Liver (tissue), 9 donors: Measurements from ENCODE around the gene CAB39. TPM values are rescaled to one million over a fixed set of nuclear protein-coding genes. Genes with fewer than 3 reads are reported as not detected.

Experiments
- DNase-seq: peaks from one replicate; pipeline ENCODE4 v3.0.0-alpha.2; 2017; ENCODE audit warnings: low spot score
- H3K27ac ChIP-seq, 2 donors: one replicate each; pipeline ENCODE4 v1.7.0; 2013; ENCODE audit warnings: inconsistent platforms in 2 of 2, low read length in 2 of 2, control low read depth in 1 of 2, low read depth in 1 of 2, mild to moderate bottlenecking in 1 of 2
- H3K27me3 ChIP-seq, 4 donors: one replicate each; pipeline versions ENCODE4 v1.6.1 to v1.7.0; 2013; ENCODE audit warnings: low read length in 3 of 4, inconsistent platforms in 1 of 4, mild to moderate bottlenecking in 1 of 4, moderate library complexity in 1 of 4; ENCODE audit not compliant: control insufficient read depth in 4 of 4, insufficient read depth in 4 of 4
- H3K36me3 ChIP-seq, 4 donors: one replicate each; pipeline versions ENCODE4 v1.6.1 to v1.7.0; 2013; ENCODE audit warnings: low read length in 3 of 4, mild to moderate bottlenecking in 3 of 4, low read depth in 1 of 4, moderate library complexity in 1 of 4; ENCODE audit not compliant: control insufficient read depth in 4 of 4, insufficient read depth in 3 of 4
- H3K4me1 ChIP-seq, 4 donors: one replicate each; pipeline versions ENCODE4 v1.6.1 to v1.7.0; 2013; ENCODE audit warnings: low read length in 3 of 4, mild to moderate bottlenecking in 3 of 4, moderate library complexity in 1 of 4; ENCODE audit not compliant: control insufficient read depth in 4 of 4, insufficient read depth in 4 of 4
- H3K4me3 ChIP-seq, 3 donors: one replicate each; pipeline versions ENCODE4 v1.6.1 to v1.7.0; 2013; ENCODE audit warnings: low read length in 3 of 3, control low read depth in 1 of 3, low read depth in 1 of 3, mild to moderate bottlenecking in 1 of 3
- H3K9ac ChIP-seq, 2 donors: one replicate each; pipeline ENCODE4 v1.7.0; 2013; ENCODE audit warnings: low read length in 2 of 2, mild to moderate bottlenecking in 2 of 2, moderate library complexity in 2 of 2, control low read depth in 1 of 2, low read depth in 1 of 2
- H3K9me3 ChIP-seq, 4 donors: one replicate each; pipeline versions ENCODE4 v1.6.1 to v1.7.0; 2013; ENCODE audit warnings: low read length in 3 of 4; ENCODE audit not compliant: control insufficient read depth in 4 of 4
- EGR1 ChIP-seq, 2 donors: IDR thresholded peaks; 2 replicates each; pipeline ENCODE4 v1.6.1; 2016 to 2018; ENCODE audit warnings: antibody characterized with exemption in 2 of 2, low read depth in 2 of 2
- FOXA2 ChIP-seq: IDR thresholded peaks from 2 replicates; pipeline ENCODE4 v1.6.1; 2016; ENCODE audit warnings: antibody characterized with exemption
- GABPA ChIP-seq, 2 donors: IDR thresholded peaks in 1 of 2; conservative IDR thresholded peaks in 1 of 2; 2 replicates each; pipeline ENCODE4 v1.6.1; 2016; ENCODE audit warnings: antibody characterized with exemption in 2 of 2, mild to moderate bottlenecking in 1 of 2, moderate library complexity in 1 of 2
- HNF4G ChIP-seq: IDR thresholded peaks from 2 replicates; pipeline ENCODE4 v1.6.1; 2016; ENCODE audit warnings: antibody characterized with exemption
- JUND ChIP-seq, 2 donors: IDR thresholded peaks; 2 replicates each; pipeline ENCODE4 v1.6.1; 2016; ENCODE audit warnings: antibody characterized with exemption in 2 of 2
- RAD21 ChIP-seq, 2 donors: IDR thresholded peaks; 2 replicates each; pipeline ENCODE4 v1.6.1; 2016; ENCODE audit warnings: antibody characterized with exemption in 2 of 2, mild to moderate bottlenecking in 2 of 2
- TAF1 ChIP-seq: conservative IDR thresholded peaks from 2 replicates; pipeline ENCODE4 v1.6.1; 2016; ENCODE audit warnings: antibody characterized with exemption, mild to moderate bottlenecking
- WGBS: extraction: QIAGEN DNeasy Blood & Tissue Kit; methylation state at CpG from one replicate; pipeline ENCODE4 v1.1.7; 2013; 5-methylcytosine and 5-hydroxymethylcytosine counted together
- polyA plus RNA-seq, 2 donors: library from polyadenylated mRNA; stranded (reverse) in 1 of 2; unstranded in 1 of 2; fragments of 200-250 nt in 1 of 2; fragments of >200 nt in 1 of 2; fragmentation: Nextera tagmentation in 1 of 2; extraction: Ambion mirVana in 1 of 2; gene quantifications; one replicate each; pipeline versions ENCODE4 v1.2.1 to v1.2.3, GENCODE V29; 2013 to 2015
- total RNA-seq, 2 donors: library from RNA; depleted of rRNA; stranded (reverse); fragments of >200 nt; gene quantifications; one replicate each; pipeline ENCODE4 v1.2.3, GENCODE V29; 2014
- TF ChIP-seq, protein P1 (sequence below): IDR thresholded peaks from 2 replicates; pipeline ENCODE4 v1.6.1; 2016; ENCODE audit warnings: antibody characterized with exemption, mild to moderate bottlenecking
- TF ChIP-seq, protein P2 (sequence below): IDR thresholded peaks from 2 replicates; pipeline ENCODE4 v1.6.1; 2016; ENCODE audit warnings: antibody characterized with exemption
- TF ChIP-seq, protein P3 (sequence below): fragments of 150-350 bp; IDR thresholded peaks from 2 replicates; pipeline ENCODE4 v1.5.1; 2017; ENCODE audit warnings: improper control_type of control experiment, low read depth, low read length; ENCODE audit not compliant: missing input control
- TF ChIP-seq, protein P4 (sequence below): IDR thresholded peaks from 2 replicates; pipeline ENCODE4 v1.6.1; 2016; ENCODE audit warnings: antibody characterized with exemption
- donor health status: healthy.
- donor health status: healthy.
- donor health status: healthy.
- donor health status: healthy.
- donor health status: healthy.

Gene CAB39
- total and polyA plus RNA-seq, 4 donors = 9.2 to 39.8 (median 26.5) TPM

DNA sequence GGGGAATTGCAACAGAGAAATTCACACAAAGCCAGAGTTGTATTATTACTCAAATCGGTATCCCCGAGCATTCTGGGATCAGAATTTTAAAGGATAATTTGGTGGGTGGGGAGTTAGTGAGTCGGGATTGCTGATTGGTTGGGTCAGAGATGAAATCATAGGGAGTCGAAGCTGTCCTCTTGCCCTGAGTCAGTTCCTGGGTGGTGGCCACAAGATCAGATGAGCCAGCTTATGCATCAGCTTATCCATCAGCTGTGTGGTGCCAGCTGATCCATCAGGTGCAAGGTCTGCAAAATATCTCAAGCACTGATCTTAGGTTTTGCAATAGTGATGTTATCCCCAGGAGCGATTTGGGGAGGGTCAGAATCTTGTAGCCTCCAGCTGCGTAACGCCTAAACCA is 117.8 kb downstream of the CAB39 start:
- Histone ChIP-seq H3K4me1 (peaks cover 2 to 8% (median 6%) of the 10 kb centered on the region in 4 donors), H3K36me3 (no peaks in the 10 kb centered on the region), H3K9me3 (peaks cover 0 to 6% (median 5%) of the 10 kb centered on the region in 4 donors), H3K27me3 (peaks cover 0 to 12% (median 4%) of the 10 kb centered on the region in 4 donors), H3K9ac (no peak overlapping the region), H3K4me3 (no peak overlapping the region), H3K27ac (no peak overlapping the region)
- TF ChIP-seq, protein P1, sequence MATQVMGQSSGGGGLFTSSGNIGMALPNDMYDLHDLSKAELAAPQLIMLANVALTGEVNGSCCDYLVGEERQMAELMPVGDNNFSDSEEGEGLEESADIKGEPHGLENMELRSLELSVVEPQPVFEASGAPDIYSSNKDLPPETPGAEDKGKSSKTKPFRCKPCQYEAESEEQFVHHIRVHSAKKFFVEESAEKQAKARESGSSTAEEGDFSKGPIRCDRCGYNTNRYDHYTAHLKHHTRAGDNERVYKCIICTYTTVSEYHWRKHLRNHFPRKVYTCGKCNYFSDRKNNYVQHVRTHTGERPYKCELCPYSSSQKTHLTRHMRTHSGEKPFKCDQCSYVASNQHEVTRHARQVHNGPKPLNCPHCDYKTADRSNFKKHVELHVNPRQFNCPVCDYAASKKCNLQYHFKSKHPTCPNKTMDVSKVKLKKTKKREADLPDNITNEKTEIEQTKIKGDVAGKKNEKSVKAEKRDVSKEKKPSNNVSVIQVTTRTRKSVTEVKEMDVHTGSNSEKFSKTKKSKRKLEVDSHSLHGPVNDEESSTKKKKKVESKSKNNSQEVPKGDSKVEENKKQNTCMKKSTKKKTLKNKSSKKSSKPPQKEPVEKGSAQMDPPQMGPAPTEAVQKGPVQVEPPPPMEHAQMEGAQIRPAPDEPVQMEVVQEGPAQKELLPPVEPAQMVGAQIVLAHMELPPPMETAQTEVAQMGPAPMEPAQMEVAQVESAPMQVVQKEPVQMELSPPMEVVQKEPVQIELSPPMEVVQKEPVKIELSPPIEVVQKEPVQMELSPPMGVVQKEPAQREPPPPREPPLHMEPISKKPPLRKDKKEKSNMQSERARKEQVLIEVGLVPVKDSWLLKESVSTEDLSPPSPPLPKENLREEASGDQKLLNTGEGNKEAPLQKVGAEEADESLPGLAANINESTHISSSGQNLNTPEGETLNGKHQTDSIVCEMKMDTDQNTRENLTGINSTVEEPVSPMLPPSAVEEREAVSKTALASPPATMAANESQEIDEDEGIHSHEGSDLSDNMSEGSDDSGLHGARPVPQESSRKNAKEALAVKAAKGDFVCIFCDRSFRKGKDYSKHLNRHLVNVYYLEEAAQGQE = no peak
- TF ChIP-seq HNF4G (no peak), EGR1 (IDR thresholded peaks at IDR 0.05; ENCODE audit: low read depth in 2 of 2) (no peak), GABPA (IDR thresholded peaks at IDR 0.05 in 1 of 2, conservative IDR thresholded peaks at IDR 0.05 in 1 of 2) (no peak)
- TF ChIP-seq, protein P2, sequence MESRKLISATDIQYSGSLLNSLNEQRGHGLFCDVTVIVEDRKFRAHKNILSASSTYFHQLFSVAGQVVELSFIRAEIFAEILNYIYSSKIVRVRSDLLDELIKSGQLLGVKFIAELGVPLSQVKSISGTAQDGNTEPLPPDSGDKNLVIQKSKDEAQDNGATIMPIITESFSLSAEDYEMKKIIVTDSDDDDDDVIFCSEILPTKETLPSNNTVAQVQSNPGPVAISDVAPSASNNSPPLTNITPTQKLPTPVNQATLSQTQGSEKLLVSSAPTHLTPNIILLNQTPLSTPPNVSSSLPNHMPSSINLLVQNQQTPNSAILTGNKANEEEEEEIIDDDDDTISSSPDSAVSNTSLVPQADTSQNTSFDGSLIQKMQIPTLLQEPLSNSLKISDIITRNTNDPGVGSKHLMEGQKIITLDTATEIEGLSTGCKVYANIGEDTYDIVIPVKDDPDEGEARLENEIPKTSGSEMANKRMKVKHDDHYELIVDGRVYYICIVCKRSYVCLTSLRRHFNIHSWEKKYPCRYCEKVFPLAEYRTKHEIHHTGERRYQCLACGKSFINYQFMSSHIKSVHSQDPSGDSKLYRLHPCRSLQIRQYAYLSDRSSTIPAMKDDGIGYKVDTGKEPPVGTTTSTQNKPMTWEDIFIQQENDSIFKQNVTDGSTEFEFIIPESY = no peak
- DNase-seq = no peak
- WGBS = 92% methylated on average over 7 of the region's 7 CpGs

DNA sequence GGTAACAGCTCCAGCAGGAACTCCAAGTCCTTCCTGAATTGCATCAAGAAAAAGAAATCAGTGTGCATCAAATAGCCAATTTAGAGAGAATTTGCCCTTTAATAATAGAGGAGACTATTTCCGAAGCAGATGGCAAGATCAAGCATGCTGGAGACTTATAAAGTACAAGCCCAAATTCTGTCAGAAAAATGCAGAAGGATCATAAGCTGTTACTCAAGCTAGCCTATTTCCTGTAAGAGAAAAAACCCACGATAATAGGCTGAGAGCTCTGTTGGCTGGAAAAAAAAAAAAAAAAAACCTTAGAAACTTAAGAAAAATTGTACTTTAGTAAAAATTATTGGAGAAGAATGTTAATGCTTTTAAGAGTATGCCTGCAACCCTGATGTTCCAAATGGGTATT is 127.7 kb downstream of the CAB39 start:
- DNase-seq = no peak
- WGBS = 61% methylated on average over 2 of the region's 2 CpGs
- no peaks in the 10 kb centered on the region for H3K36me3 ChIP-seq
- H3K27me3 ChIP-seq = peaks cover 0 to 6% (median 0%) of the 10 kb centered on the region in 4 donors
- peaks cover 0 to 12% (median 3%) of the 10 kb centered on the region in 4 donors for H3K9me3 ChIP-seq
- no peak overlapping the region for H3K27ac ChIP-seq
- no peaks in the 10 kb centered on the region for H3K4me1 ChIP-seq
- no peak for TF ChIP-seq HNF4G
- TF ChIP-seq, protein P1 = no peak
- TF ChIP-seq, protein P3, sequence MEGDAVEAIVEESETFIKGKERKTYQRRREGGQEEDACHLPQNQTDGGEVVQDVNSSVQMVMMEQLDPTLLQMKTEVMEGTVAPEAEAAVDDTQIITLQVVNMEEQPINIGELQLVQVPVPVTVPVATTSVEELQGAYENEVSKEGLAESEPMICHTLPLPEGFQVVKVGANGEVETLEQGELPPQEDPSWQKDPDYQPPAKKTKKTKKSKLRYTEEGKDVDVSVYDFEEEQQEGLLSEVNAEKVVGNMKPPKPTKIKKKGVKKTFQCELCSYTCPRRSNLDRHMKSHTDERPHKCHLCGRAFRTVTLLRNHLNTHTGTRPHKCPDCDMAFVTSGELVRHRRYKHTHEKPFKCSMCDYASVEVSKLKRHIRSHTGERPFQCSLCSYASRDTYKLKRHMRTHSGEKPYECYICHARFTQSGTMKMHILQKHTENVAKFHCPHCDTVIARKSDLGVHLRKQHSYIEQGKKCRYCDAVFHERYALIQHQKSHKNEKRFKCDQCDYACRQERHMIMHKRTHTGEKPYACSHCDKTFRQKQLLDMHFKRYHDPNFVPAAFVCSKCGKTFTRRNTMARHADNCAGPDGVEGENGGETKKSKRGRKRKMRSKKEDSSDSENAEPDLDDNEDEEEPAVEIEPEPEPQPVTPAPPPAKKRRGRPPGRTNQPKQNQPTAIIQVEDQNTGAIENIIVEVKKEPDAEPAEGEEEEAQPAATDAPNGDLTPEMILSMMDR = no peak
- TF ChIP-seq, protein P4, sequence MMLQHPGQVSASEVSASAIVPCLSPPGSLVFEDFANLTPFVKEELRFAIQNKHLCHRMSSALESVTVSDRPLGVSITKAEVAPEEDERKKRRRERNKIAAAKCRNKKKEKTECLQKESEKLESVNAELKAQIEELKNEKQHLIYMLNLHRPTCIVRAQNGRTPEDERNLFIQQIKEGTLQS = no peak
- no peak for TF ChIP-seq RAD21 (IDR thresholded peaks at IDR 0.05)
- TF ChIP-seq JUND (IDR thresholded peaks at IDR 0.05) = no peak
- no peak for TF ChIP-seq FOXA2
- TF ChIP-seq TAF1 = no peak
- H3K9ac ChIP-seq = no peak overlapping the region
- no peak overlapping the region for H3K4me3 ChIP-seq
